GM12874 (cell line): ENCODE results near the gene ACOD1.

ENCODE experiments used
- TF ChIP-seq, protein P1 (sequence below): IDR thresholded peaks from 2 replicates; pipeline ENCODE4 v1.5.1; 2011; ENCODE audit warnings: low read depth, mild to moderate bottlenecking, control low read depth, low read length, moderate library complexity; ENCODE audit not compliant: insufficient read depth

ACOD1 gene

DNA sequence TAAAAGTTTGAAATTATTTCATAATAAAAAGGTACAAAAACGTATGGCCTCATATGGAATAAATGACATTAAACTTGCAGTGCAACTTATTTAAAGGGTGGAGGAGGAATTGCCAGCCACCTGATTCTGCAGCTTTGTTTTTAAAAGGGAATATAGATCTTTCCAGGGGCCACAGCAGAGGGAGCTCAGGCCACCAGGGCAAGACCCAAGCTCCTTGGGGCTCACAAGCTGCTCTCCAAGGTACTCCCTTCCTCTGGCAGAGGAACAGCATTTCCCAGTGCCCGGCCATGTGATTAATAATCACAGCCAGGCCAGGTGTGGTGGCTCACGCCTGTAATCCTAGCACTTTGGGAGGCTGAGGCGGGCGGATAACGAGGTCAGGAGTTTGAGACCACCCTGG, 6.2 kb downstream of the ACOD1 start:
- TF ChIP-seq, protein P1, sequence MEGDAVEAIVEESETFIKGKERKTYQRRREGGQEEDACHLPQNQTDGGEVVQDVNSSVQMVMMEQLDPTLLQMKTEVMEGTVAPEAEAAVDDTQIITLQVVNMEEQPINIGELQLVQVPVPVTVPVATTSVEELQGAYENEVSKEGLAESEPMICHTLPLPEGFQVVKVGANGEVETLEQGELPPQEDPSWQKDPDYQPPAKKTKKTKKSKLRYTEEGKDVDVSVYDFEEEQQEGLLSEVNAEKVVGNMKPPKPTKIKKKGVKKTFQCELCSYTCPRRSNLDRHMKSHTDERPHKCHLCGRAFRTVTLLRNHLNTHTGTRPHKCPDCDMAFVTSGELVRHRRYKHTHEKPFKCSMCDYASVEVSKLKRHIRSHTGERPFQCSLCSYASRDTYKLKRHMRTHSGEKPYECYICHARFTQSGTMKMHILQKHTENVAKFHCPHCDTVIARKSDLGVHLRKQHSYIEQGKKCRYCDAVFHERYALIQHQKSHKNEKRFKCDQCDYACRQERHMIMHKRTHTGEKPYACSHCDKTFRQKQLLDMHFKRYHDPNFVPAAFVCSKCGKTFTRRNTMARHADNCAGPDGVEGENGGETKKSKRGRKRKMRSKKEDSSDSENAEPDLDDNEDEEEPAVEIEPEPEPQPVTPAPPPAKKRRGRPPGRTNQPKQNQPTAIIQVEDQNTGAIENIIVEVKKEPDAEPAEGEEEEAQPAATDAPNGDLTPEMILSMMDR: no peak

DNA sequence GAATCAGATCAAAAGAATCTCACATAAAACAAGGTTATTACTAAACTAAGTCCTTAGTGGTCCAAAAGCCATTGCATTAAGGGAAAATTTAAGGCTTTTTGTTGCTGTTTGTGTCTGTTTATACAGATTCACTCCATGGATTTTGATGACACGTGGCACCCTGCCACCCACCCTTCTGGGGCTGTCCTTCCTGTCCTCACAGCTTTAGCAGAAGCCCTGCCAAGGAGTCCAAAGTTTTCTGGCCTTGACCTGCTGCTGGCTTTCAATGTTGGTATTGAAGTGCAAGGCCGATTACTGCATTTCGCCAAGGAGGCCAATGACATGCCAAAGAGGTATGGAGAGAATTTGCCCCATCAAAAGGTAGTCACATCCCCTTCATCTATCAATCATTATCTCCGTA, 6.9 kb downstream of the ACOD1 start:
- TF ChIP-seq, protein P1: no peak

DNA sequence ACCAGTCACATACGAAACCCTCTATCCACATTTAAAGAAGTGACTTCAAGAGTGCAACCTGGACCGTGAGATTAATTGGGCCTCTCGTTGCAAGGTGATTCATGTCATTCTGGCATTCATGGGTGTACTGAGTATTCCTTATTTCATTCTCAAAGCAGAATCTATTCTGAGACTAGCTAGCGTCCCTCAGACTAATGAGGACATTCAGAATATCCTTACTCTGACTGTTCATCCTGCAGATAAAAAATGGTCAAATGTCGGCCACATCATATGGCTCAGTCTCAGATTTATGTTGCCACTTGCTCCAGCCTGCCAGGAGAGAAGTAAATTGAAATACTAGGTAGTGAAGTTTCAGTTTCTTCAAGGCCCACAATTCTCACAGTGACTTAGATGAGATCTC, 7.3 kb downstream of the ACOD1 start:
- TF ChIP-seq, protein P1: no peak

DNA sequence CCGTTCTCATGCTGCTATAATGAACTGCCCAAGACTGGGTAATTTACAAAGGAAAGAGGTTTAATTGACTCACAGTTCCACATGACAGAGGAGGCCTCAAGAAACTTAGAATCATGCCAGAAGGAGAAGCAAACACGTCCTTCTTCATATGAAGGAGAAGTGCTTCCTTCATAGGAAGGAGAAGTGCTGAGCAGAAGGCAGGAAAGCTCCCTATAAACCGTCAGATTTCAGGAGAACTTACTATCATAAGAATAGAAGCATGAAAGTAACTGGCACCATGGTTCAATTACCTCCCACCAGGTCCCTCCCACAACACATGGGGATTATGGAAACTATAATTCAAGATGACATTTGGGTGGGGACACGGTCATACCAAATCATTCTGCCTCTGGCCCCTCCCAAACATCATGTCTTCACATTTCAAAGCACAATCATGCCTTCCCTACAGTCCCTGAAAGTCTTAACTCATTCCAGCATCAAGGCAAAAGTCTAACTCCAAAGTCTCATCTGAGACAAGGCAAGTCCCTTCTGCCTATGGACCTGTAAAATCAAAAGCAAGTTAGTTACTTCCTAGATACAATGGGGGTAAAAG, 10.6 kb downstream of the ACOD1 start:
- TF ChIP-seq, protein P1: no peak

DNA sequence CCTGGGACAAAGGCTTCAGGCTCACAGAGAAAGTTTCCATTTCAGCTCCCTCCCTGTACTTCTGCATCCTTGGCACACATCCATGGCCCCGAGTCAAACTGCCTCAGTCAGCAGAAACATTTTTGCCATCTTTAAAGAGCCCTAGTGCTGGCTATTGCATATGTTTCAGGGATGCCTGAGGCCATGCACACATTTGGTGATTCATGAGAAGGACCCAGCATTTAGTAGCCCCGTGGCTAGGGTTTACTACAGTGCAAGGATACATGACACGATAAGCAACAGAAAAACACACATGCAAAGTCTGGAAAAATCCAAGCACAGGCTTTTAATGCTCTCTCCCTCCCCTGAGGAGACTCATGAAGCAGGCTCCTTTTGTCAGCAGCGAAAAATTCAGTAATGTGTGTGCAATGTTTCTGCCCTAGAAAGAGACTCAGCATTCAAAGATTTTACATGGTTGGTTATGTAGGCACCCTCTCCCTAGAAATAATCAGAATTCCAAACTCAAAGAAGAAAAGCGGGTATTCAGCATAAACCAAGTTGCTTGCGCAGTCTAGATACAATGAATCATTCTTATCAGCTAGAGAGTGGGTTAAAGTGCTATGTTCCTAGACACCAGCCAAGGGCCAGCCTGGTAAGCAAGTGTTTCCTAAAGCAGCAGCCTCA, 17.6 kb downstream of the ACOD1 start:
- TF ChIP-seq, protein P1: no peak

DNA sequence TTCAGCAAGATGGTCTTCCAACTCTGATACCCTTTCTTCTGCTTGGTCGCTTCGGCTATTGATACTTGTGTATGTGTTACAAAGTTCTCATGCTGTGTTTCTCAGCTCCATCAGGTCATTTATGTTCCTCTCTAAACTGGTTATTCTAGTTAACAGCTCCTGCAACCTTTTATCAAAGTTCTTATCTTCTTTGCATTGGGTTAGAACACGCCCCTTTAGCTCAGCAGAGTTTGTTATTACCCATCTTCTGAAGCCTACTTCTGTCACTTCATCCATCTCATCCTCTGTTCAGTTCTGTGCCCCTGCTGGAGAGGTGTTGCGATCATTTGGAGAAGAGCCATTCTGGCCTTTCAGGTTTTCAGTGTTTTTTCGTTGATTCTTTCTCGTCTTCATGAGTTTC, 18.7 kb downstream of the ACOD1 start:
- TF ChIP-seq, protein P1: no peak

DNA sequence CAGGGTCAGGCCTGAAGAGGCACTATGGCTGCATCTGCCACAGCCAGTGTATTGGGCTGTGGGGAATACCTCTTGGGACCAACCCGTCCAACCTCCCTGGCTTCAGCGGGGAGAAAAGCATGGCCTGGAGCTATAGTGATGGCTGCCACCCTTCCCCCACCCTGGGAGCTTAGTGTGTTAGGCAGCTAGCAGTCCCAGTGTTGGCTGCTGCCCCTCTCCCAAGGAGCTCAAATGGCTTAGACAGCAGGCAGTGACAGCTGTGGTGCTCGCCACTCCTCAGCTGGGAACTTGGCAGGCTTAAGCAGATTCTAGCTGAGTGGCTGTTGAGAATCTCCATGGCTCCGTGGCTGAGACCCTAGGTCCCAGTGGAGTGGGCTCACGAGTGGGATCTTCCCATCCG, 19.7 kb downstream of the ACOD1 start:
- TF ChIP-seq, protein P1: no peak
